Smooth muscle cell of bladder (primary cell): ENCODE measurements around the gene SPDL1. TPM values are rescaled to one million over a fixed set of nuclear protein-coding genes. Genes with fewer than 3 reads are reported as not detected.

Experiments
- total RNA-seq: library from RNA; depleted of rRNA; stranded (reverse); fragments of >200 nt; gene quantifications from 2 replicates; pipeline ENCODE4 v1.2.3, GENCODE V29; 2014

Gene SPDL1
- 7.5 and 11.8 TPM in 2 replicates for total RNA-seq

GRCh38 chr5:169583424-169584220 is at the start of gene SPDL1:
SPDL1 (plus strand) TSS chr5:169583773; CDS start chr5:169588417, 4,644 bp downstream.

GRCh38 chr5:169637085-169637548 is 53.5 kb downstream of the SPDL1 start, which contains the start of gene DOCK2:
DOCK2 (plus strand) TSS chr5:169637275; CDS start chr5:169637327, 52 bp downstream.

Other genes with a start within 250 kb of the SPDL1 start
- gene DOCK2, start 53.5 kb downstream of the SPDL1 start, total RNA-seq = 2.0 and 4.4 TPM in 2 replicates